SK-N-SH treated with all-trans-retinoic acid at 6 μM for 48 hours (cell line): ENCODE results near the gene HNF4A.

Experiments
- ATAC-seq: fragments of 200-7000 bp; cut with Tn5 transposase; 3 replicates; pipeline ENCODE4 v1.9.1; 2020; ENCODE audit warnings: mild to moderate bottlenecking, moderate library complexity
- ARNTL ChIP-seq: fragments of 450-650 bp; formaldehyde crosslinking; IDR thresholded peaks from 2 replicates; pipeline ENCODE4 v1.5.0; 2020; ENCODE audit warnings: low read depth, mild to moderate bottlenecking, moderate library complexity, borderline replicate concordance
- BACH2 ChIP-seq: fragments of 250-450 bp; sonication (Bioruptor Pico); IDR thresholded peaks from 2 replicates; pipeline ENCODE4 v1.9.0; 2021; ENCODE audit warnings: mild to moderate bottlenecking, borderline replicate concordance
- CREB5 ChIP-seq: fragments of 250-450 bp; sonication (Bioruptor Pico); IDR thresholded peaks from 2 replicates; pipeline ENCODE4 v1.5.1; 2020; ENCODE audit warnings: low read depth, mild to moderate bottlenecking, moderate library complexity
- CSDC2 ChIP-seq: fragments of 250-450 bp; sonication (Bioruptor Pico); IDR thresholded peaks from 2 replicates; pipeline ENCODE4 v1.5.0; 2020; ENCODE audit warnings: mild to moderate bottlenecking, moderate library complexity
- CSRNP3 ChIP-seq: fragments of 250-450 bp; sonication (Bioruptor Pico); IDR thresholded peaks from 2 replicates; pipeline ENCODE4 v1.5.1; 2021; ENCODE audit warnings: mild to moderate bottlenecking, moderate library complexity
- ESRRG ChIP-seq: fragments of 250-450 bp; sonication (Bioruptor Pico); IDR thresholded peaks from 2 replicates; pipeline ENCODE4 v1.6.1; 2021; ENCODE audit warnings: mild to moderate bottlenecking
- GLIS3 ChIP-seq: fragments of 250-450 bp; sonication (Bioruptor Pico); IDR thresholded peaks from 2 replicates; pipeline ENCODE4 v1.5.0; 2020; ENCODE audit warnings: mild to moderate bottlenecking, moderate library complexity
- ISL1 ChIP-seq: fragments of 250-450 bp; sonication (Bioruptor Pico); IDR thresholded peaks from 2 replicates; pipeline ENCODE4 v2.1.2; 2022; ENCODE audit warnings: mild to moderate bottlenecking, moderate library complexity
- OSR1 ChIP-seq: fragments of 250-450 bp; sonication (Bioruptor Pico); IDR thresholded peaks from 2 replicates; pipeline ENCODE4 v1.8.0; 2022; ENCODE audit warnings: moderate library complexity, mild to moderate bottlenecking, inconsistent platforms
- PATZ1 ChIP-seq: fragments of 250-450 bp; sonication (Bioruptor Pico); IDR thresholded peaks from 2 replicates; pipeline ENCODE4 v1.8.0; 2020; ENCODE audit warnings: mild to moderate bottlenecking, moderate library complexity, borderline replicate concordance
- POU6F1 ChIP-seq: fragments of 250-450 bp; sonication (Bioruptor Pico); IDR thresholded peaks from 2 replicates; pipeline ENCODE4 v1.8.0; 2021; ENCODE audit warnings: low read depth, mild to moderate bottlenecking, moderate library complexity, borderline replicate concordance
- PPARA ChIP-seq: fragments of 250-450 bp; sonication (Bioruptor Pico); IDR thresholded peaks from 2 replicates; pipeline ENCODE4 v1.5.0; 2020; ENCODE audit warnings: mild to moderate bottlenecking, borderline replicate concordance
- RARB ChIP-seq: fragments of 250-450 bp; sonication (Bioruptor Pico); IDR thresholded peaks from 2 replicates; pipeline ENCODE4 v1.8.0; 2021; ENCODE audit warnings: mild to moderate bottlenecking, moderate library complexity
- SNAI2 ChIP-seq: fragments of 250-450 bp; sonication (Bioruptor Pico); IDR thresholded peaks from 2 replicates; pipeline ENCODE4 v1.5.0; 2020; ENCODE audit warnings: mild to moderate bottlenecking, moderate library complexity
- TCF4 ChIP-seq: fragments of 250-450 bp; sonication (Bioruptor Pico); IDR thresholded peaks from 2 replicates; pipeline ENCODE4 v1.8.0; 2021; ENCODE audit warnings: mild to moderate bottlenecking, moderate library complexity, borderline replicate concordance
- TOX ChIP-seq: fragments of 250-450 bp; sonication (Bioruptor Pico); IDR thresholded peaks from 2 replicates; pipeline ENCODE4 v1.8.0; 2021; ENCODE audit warnings: mild to moderate bottlenecking, moderate library complexity, borderline replicate concordance
- TSHZ2 ChIP-seq: fragments of 250-450 bp; sonication (Bioruptor Pico); IDR thresholded peaks from 2 replicates; pipeline ENCODE4 v1.5.0; 2020; ENCODE audit warnings: mild to moderate bottlenecking, moderate library complexity
- ZC3H10 ChIP-seq: fragments of 250-450 bp; sonication (Bioruptor Pico); IDR thresholded peaks from 2 replicates; pipeline ENCODE4 v1.5.1; 2021; ENCODE audit warnings: mild to moderate bottlenecking, moderate library complexity
- ZFP3 ChIP-seq: fragments of 250-450 bp; sonication (Bioruptor Pico); IDR thresholded peaks from 2 replicates; pipeline ENCODE4 v1.5.0; 2020; ENCODE audit warnings: mild to moderate bottlenecking, moderate library complexity
- ZFP30 ChIP-seq: fragments of 450-650 bp; formaldehyde crosslinking; IDR thresholded peaks from 2 replicates; pipeline ENCODE4 v1.5.0; 2022; ENCODE audit warnings: mild to moderate bottlenecking, moderate library complexity
- ZNF565 ChIP-seq: fragments of 450-650 bp; formaldehyde crosslinking; conservative IDR thresholded peaks from 2 replicates; pipeline ENCODE4 v1.5.0; 2020; ENCODE audit warnings: low read depth, mild to moderate bottlenecking, moderate library complexity
- ZNF70 ChIP-seq: fragments of 450-650 bp; formaldehyde crosslinking; IDR thresholded peaks from 2 replicates; pipeline ENCODE4 v1.5.0; 2020; ENCODE audit warnings: mild to moderate bottlenecking, moderate library complexity
- ZNF8 ChIP-seq: fragments of 450-650 bp; formaldehyde crosslinking; IDR thresholded peaks from 2 replicates; pipeline ENCODE4 v1.5.0; 2020; ENCODE audit warnings: mild to moderate bottlenecking, moderate library complexity

HNF4A gene

GRCh38 chr20:44481719-44482416, 126.4 kb downstream of the HNF4A start:
- no peak for TF ChIP-seq POU6F1 (CRISPR knock-in tag)
- TF ChIP-seq TOX (CRISPR knock-in tag), result no peak
- TF ChIP-seq CSDC2 (CRISPR knock-in tag), result no peak
- TF ChIP-seq RARB (CRISPR knock-in tag), result no peak
- no peak for TF ChIP-seq ESRRG (CRISPR knock-in tag)
- TF ChIP-seq ZFP30 (CRISPR knock-in tag), result no peak
- no peak for TF ChIP-seq PATZ1
- TF ChIP-seq CREB5, result no peak
- TF ChIP-seq ZNF8, result no peak
- TF ChIP-seq OSR1 (CRISPR knock-in tag), result no peak
- no peak for TF ChIP-seq TCF4
- no peak for TF ChIP-seq PPARA (CRISPR knock-in tag)

GRCh38 chr20:44483112-44483511, 127.6 kb downstream of the HNF4A start:
- TF ChIP-seq ZFP3, result no peak
- no peak for TF ChIP-seq CREB5
- TF ChIP-seq TCF4, result no peak
- TF ChIP-seq BACH2 (CRISPR knock-in tag), result no peak
- no peak for TF ChIP-seq ZNF565 (CRISPR knock-in tag)
- no peak for TF ChIP-seq ISL1 (CRISPR knock-in tag)
- TF ChIP-seq RARB (CRISPR knock-in tag), result no peak
- TF ChIP-seq POU6F1 (CRISPR knock-in tag), result no peak
- TF ChIP-seq ESRRG (CRISPR knock-in tag), result no peak
- no peak for TF ChIP-seq CSRNP3 (CRISPR knock-in tag)
- TF ChIP-seq TSHZ2 (CRISPR knock-in tag), result no peak
- no peak for TF ChIP-seq SNAI2 (CRISPR knock-in tag)
- TF ChIP-seq OSR1 (CRISPR knock-in tag), result no peak
- no peak for TF ChIP-seq ZC3H10 (CRISPR knock-in tag)
- TF ChIP-seq ZNF70 (CRISPR knock-in tag), result no peak
- no peak for TF ChIP-seq PPARA (CRISPR knock-in tag)
- TF ChIP-seq ZNF8, result no peak
- no peak for TF ChIP-seq CSDC2 (CRISPR knock-in tag)
- no peak for TF ChIP-seq GLIS3
- TF ChIP-seq ARNTL (CRISPR knock-in tag), result no peak
- TF ChIP-seq, all 23 proteins: peak for 0
- no peak for ATAC-seq

More at GRCh38 chr20:44481719-44482416, 126.4 kb downstream of the HNF4A start:
- ATAC-seq, result no peak
